T-helper 17 cell (primary cell): ENCODE measurements around the gene PPM1H. TPM values are rescaled to one million over a fixed set of nuclear protein-coding genes. Genes with fewer than 3 reads are reported as not detected.

Experiments
- ATAC-seq: fragments of 150-1000 bp; cut with Tn5 transposase; 2 replicates; pipeline ENCODE4 v1.10.0; 2021; ENCODE audit warnings: mild to moderate bottlenecking, moderate library complexity
- DNase-seq, 3 donors: peaks; one replicate each; pipeline versions ENCODE4 v3.0.0 to v3.0.0-alpha.2; 2020 to 2021
- H3K9me3 ChIP-seq: one replicate; pipeline ENCODE4 v1.7.0; 2013; ENCODE audit warnings: low read length, mild to moderate bottlenecking; ENCODE audit not compliant: control insufficient read depth, poor library complexity, severe bottlenecking
- H3K27ac Mint-ChIP-seq: one replicate; pipeline ENCODE4 v1.8.0; 2022; ENCODE audit warnings: mild to moderate bottlenecking, moderate library complexity, mixed read lengths
- H3K27me3 Mint-ChIP-seq: one replicate; pipeline ENCODE4 v1.8.0; 2022; ENCODE audit warnings: mixed read lengths
- H3K36me3 Mint-ChIP-seq: one replicate; pipeline ENCODE4 v1.8.0; 2022; ENCODE audit warnings: low read depth, mixed read lengths
- H3K4me1 Mint-ChIP-seq: one replicate; pipeline ENCODE4 v1.8.0; 2022; ENCODE audit warnings: mild to moderate bottlenecking, mixed read lengths
- H3K4me3 Mint-ChIP-seq: one replicate; pipeline ENCODE4 v1.8.0; 2022; ENCODE audit warnings: mild to moderate bottlenecking, moderate library complexity, mixed read lengths
- total RNA-seq, 4 donors: library from RNA in 2 of 4; stranded (reverse) in 2 of 4; gene quantifications; one replicate each; pipeline ENCODE4 v1.2.3 and lab custom pipeline; 2022 to 2026

PPM1H gene
- total RNA-seq, 2 donors from 2014 or later: 0.31 TPM; not detected in 1

DNA sequence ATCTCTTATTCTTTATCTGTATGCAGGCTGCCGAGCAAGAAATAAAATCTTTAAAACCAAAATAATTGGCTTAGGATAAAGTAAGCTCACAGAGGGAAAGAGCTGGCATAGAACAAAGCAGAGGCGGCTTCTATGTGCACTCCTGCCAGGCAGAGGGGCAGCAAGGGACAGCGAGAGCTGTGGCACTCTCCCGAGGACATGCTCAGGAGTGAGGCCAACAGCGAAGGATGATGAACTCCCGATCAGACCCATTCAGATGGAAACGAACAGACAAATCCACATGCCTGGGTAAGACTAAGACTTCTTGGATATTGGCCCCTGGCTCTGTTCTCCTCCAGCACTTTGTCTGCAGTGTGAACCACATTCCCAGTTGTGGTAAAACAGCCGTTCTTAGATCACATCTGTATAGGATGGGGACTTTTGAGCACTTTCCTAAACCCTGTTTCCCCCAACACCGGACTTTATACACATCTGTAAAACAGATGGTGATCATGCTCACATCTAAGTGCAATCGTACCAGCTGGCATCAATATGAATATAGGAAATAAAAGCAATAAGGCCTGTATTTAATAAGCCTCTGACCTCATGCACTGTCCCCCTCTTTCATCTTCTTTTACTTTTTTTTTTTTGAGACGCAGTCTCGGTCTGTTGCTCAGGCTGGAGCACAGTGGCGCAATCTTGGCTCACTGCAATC lies 134.1 kb downstream of the PPM1H start:
- Mint-ChIP-seq H3K4me3 (no peak overlapping the region), H3K27me3 (peaks cover 38% of the 10 kb centered on the region), H3K4me1 (no peaks in the 10 kb centered on the region), H3K27ac (peak overlapping the region; percentile 47), H3K36me3 (peaks cover 2% of the 10 kb centered on the region)
- ATAC-seq (no peak), DNase-seq (no peak)
- no peaks in the 10 kb centered on the region for H3K9me3 ChIP-seq

DNA sequence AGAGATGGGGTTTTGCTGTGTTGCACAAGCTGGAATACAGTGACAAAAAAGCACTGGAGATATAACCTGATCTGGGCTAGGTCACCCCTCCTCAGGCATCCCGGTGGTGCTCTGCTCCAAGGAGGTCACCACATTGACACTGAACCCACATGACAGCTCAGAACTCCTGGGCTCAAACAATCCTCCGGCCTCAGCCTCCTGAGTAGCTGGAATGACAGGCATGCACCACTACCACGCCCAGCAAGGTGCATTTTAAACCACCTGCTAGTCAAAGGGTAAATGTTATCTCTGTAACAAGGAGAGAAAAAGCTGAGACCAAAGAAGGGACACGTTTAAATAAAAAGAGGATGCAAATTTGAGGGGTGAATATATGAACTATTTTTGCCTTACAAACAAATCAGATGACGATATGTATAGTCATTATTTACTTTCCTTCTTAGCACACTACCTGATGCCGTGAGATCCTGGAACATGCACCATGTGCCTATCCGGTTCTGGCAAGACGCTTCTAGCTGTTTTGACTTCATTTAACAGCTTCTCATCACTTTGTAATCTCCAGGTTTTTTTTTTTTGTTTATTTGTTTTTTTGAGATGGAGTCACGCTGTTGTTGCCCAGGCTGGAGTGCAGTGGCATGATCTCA lies 135.1 kb downstream of the PPM1H start:
- Mint-ChIP-seq H3K27ac (peak overlapping the region; percentile 47), H3K4me3 (no peak overlapping the region), H3K27me3 (peaks cover 36% of the 10 kb centered on the region), H3K36me3 (peaks cover 2% of the 10 kb centered on the region), H3K4me1 (no peaks in the 10 kb centered on the region)
- H3K9me3 ChIP-seq: no peaks in the 10 kb centered on the region
- ATAC-seq: no peak
- DNase-seq: no peak

DNA sequence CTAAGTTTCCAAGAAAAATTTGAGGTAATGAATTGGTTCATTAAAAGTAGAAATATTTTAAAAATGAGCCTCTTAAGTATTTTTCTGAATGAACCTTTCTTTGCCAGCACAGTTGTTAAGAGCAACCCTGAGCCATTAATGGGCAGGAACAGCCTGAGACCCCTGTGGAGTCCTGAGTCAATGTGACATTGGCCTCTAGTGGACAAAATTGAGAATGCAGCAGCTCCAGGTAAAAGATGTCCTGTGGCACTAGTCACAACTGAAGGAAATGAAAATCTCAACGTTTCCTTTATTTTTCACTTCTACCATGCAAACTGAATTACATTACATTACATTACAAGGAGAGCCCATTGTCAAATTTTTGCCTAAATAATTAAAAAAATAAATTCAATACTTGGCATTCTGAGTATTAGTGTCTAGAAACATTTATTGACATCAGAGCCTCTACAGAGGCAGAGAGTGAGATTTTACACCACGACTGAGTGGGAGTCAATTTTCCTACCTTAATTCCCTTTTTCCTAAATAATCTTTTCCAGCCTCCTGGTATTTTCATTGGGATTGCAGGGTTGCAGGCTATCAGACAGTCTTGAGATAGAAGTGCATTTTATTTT lies 135.7 kb downstream of the PPM1H start:
- H3K36me3 Mint-ChIP-seq: peaks cover 2% of the 10 kb centered on the region
- no peaks in the 10 kb centered on the region for H3K4me1 Mint-ChIP-seq
- no peak overlapping the region for H3K4me3 Mint-ChIP-seq
- no peak overlapping the region for H3K27ac Mint-ChIP-seq
- no peaks in the 10 kb centered on the region for H3K9me3 ChIP-seq
- DNase-seq: peak in 1 of 3 donors; percentile 47
- peaks cover 36% of the 10 kb centered on the region for H3K27me3 Mint-ChIP-seq
- peak; percentile 79 for ATAC-seq

DNA sequence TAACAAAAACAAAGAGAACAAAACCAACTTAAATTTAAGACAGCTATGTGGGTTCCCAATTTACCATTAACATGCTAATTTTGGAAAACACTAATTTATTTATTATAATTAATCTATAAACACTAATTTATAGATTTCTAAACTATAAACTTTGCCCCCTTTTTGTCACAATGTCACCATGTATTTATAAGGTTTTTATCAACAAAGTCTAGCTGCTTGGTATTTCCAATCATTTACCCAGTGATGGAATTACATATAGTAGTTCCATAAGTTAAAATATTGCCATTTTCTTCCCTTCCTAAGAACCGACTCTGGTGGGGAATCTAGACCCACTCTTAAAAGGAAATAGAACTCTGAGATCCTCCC lies 140.7 kb downstream of the PPM1H start:
- H3K9me3 ChIP-seq: no peaks in the 10 kb centered on the region
- Mint-ChIP-seq H3K36me3 (no peaks in the 10 kb centered on the region), H3K4me3 (no peak overlapping the region), H3K27me3 (peaks cover 36% of the 10 kb centered on the region), H3K4me1 (no peaks in the 10 kb centered on the region), H3K27ac (no peak overlapping the region)
- DNase-seq (no peak), ATAC-seq (no peak)

DNA sequence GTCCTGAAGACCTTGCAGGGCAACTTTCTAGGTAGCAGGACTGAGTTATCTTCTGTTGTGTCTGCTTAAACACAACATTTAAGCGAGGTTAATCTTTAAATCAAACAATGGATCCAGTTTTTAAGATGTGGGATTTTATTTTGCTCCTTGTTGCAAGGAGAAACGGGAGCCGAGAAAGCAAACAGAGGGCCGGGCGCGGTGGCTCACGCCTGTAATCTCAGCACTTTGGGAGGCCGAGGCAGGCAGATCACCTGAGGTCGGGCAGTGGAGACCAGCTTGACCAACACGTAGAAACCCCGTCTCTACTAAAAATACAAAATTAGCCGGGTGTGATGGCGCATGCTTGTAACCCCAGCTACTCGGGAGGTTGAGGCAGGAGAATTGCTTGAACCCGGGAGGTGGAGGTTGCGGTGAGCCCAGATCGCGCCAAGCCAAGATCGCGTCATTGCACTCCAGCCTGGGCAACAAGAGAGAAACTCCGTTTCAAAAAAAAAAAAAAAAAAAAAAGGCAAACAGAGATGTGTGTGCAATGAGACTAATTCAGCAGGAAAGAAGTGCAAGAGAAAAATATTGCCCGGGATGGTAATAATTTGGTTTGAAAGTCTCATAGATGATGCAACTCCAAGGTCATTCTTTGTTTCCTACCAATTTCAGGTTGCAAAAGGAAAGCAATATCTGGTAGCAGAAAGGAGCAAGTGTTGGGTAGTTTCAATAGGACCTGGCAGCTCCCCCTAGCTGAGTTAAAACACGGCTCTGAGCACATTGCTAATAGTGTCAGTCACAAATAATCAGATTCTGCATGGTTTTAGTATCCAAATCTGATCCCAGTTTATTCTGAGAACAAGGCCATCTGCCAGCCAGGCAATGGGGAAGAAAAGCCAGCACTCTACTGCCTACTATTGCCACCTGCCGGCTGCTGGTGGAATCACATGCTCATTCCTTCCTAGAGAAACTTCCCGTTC lies 141.4 kb downstream of the PPM1H start:
- no peak overlapping the region for H3K4me3 Mint-ChIP-seq
- H3K27ac Mint-ChIP-seq: peak overlapping the region; percentile 8
- H3K36me3 Mint-ChIP-seq: no peaks in the 10 kb centered on the region
- no peaks in the 10 kb centered on the region for H3K9me3 ChIP-seq
- H3K27me3 Mint-ChIP-seq: peaks cover 36% of the 10 kb centered on the region
- no peaks in the 10 kb centered on the region for H3K4me1 Mint-ChIP-seq
- DNase-seq (peak; percentile 53 to 69 (median 55)), ATAC-seq (peak; percentile 81)

DNA sequence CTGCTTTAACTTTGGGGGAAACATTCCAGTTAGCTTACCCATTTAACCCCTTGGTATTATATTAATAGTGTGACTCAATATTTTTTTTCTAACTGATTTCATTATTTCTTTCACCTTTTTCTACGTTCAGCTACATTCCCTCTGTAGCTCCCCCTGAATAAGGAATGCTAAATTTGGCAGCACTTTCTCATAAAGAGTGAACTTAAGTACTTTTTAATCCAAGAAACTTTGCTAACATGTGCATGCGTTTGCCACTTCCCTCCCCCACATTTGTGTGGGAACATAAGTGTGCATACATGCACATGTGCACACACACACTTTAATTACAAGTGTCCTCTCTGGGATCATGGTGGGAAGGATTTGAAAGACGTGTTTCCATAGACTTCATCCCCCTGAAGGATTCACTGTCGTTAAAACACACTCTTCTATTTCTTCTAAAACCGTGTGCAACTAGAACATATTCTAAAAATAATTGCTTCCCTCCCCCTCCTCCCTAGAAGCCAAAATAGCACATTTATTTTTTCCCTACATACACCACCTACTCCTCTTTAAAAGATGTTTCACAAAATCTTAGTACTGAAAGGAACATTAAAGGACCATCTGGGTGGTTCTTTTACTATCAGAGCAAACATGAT lies 142.6 kb downstream of the PPM1H start:
- no peak for DNase-seq
- H3K9me3 ChIP-seq: no peaks in the 10 kb centered on the region
- Mint-ChIP-seq H3K36me3 (no peaks in the 10 kb centered on the region), H3K4me3 (no peak overlapping the region), H3K27ac (no peak overlapping the region), H3K27me3 (peaks cover 29% of the 10 kb centered on the region), H3K4me1 (no peaks in the 10 kb centered on the region)
- no peak for ATAC-seq

DNA sequence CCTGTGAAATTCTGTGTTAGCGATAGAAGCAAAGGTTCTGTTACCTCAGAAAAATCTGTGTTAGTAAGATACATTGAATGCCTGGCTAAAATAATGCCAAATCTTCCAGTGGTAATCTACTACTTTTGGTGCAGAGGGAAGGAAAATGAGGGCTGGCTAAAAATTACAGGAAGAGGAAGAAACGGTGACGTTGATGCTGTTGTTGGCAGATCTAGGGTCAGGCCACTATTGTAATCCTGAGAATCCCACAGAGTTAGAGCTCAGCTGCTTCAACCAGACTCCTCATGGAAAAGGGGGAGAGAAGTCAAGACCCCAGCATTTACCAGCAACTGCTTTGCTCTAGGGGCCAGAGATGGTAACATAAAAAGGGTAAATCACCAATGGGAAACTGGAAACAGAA lies 145.1 kb downstream of the PPM1H start:
- H3K4me1 Mint-ChIP-seq: peaks cover 6% of the 10 kb centered on the region
- no peak overlapping the region for H3K4me3 Mint-ChIP-seq
- H3K9me3 ChIP-seq: no peaks in the 10 kb centered on the region
- H3K27ac Mint-ChIP-seq: no peak overlapping the region
- no peak for ATAC-seq
- no peaks in the 10 kb centered on the region for H3K36me3 Mint-ChIP-seq
- DNase-seq: no peak
- H3K27me3 Mint-ChIP-seq: peaks cover 25% of the 10 kb centered on the region

DNA sequence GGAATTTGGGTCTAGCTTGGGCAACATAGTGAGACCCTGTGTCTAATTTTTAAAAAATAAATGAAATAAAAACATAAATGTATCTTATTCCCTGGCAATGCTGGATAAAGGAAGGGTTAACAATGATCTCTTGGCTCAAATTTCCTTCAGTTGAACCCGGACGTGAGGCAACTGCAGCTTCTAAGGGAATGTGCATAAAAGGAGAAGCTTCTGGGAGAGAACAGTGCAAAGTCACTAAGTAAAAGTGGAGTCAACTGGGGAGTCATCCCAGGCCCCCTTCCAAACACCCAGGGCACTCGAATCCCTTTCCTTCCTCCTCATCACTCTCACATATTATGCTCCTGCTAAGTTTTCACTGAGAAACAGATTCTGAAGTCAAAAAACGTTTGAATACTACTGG lies 147.3 kb downstream of the PPM1H start:
- peaks cover 6% of the 10 kb centered on the region for H3K4me1 Mint-ChIP-seq
- DNase-seq (no peak), ATAC-seq (no peak)
- H3K9me3 ChIP-seq: no peaks in the 10 kb centered on the region
- peaks cover 30% of the 10 kb centered on the region for H3K27me3 Mint-ChIP-seq
- H3K27ac Mint-ChIP-seq: no peak overlapping the region
- H3K4me3 Mint-ChIP-seq: no peak overlapping the region
- H3K36me3 Mint-ChIP-seq: no peaks in the 10 kb centered on the region

DNA sequence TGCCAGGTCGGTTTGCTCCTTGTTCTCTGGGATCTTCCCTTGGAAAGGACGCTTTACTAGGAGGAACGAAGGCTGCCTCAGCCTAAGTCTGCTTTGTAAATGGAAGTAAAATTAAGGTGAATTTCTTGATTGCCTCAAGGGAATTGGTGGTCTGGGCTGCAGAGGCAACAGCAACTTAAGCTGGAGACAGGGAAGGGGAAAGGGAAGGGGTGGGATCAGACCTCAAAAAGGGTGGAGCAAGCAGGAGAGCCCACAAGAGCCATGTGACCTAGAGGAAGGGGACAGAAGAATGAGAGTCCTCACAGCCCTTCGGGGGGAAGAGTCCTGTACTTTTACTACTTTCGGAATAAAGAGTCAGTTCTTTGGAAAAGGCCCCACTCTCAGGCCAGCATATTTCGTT lies 147.9 kb downstream of the PPM1H start:
- H3K27ac Mint-ChIP-seq: no peak overlapping the region
- no peak for DNase-seq

DNA sequence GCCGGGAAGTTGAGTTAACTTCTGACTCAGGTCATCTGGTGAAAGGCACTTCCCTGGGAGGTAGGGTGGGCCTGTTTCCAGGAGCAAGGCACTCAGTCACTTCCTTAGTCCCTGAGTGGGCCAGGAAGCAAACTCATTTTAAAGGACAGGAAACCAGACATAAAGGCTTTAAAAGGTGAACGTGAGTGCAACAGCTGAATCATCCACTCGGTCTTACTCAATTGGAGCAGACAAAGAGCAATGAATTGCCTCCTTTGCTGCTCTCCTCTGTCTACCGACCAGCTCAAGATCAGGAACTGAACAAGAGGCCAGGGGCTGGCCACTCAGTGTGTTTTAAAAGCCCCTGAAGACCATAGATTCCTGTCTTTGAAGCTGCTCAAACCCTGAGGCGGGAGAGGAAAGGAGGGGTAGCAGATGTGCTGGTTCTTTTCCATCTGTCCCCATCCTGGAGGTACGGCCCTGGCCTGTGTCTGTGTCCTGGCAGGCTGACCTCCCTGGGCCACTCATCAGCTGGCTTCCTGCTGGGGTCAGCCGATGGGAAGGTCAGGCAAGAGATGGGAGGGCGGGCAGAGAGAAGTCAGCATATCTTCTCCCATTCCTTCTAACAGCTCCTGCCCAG lies 148.9 kb downstream of the PPM1H start:
- peak overlapping the region; percentile 61 for H3K27ac Mint-ChIP-seq
- no peak for DNase-seq
- H3K9me3 ChIP-seq: no peaks in the 10 kb centered on the region
- ATAC-seq: no peak
- H3K27me3 Mint-ChIP-seq: peaks cover 39% of the 10 kb centered on the region
- H3K4me1 Mint-ChIP-seq: peaks cover 6% of the 10 kb centered on the region
- H3K36me3 Mint-ChIP-seq: no peaks in the 10 kb centered on the region
- no peak overlapping the region for H3K4me3 Mint-ChIP-seq

More for the DNA sequence above, 147.9 kb downstream of the PPM1H start:
- Mint-ChIP-seq H3K4me1 (peaks cover 6% of the 10 kb centered on the region), H3K36me3 (no peaks in the 10 kb centered on the region), H3K27me3 (peaks cover 32% of the 10 kb centered on the region), H3K4me3 (no peak overlapping the region)
- H3K9me3 ChIP-seq: no peaks in the 10 kb centered on the region
- no peak for ATAC-seq

DNA sequence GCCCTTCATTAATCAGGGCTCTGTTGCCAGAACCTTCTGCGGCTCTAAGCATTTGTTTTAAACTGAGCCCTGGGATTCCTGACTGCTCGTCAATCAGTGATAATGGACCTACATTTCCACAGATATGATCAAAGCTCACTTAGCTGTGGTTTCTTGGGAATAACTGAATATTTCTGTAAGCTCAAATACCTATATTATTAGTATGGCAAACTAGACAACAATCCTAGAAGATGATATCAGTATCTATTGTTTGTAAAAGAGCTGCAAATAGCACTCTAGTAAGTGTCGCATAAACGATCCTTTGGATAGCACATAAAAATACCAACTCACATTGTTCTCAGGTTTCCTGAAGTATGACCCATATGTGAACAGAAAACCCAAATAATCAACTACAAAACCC lies 150.4 kb downstream of the PPM1H start:
- Mint-ChIP-seq H3K27me3 (peaks cover 30% of the 10 kb centered on the region), H3K4me1 (peaks cover 6% of the 10 kb centered on the region), H3K36me3 (no peaks in the 10 kb centered on the region), H3K27ac (no peak overlapping the region), H3K4me3 (no peak overlapping the region)
- ATAC-seq (no peak), DNase-seq (no peak)
- no peaks in the 10 kb centered on the region for H3K9me3 ChIP-seq

DNA sequence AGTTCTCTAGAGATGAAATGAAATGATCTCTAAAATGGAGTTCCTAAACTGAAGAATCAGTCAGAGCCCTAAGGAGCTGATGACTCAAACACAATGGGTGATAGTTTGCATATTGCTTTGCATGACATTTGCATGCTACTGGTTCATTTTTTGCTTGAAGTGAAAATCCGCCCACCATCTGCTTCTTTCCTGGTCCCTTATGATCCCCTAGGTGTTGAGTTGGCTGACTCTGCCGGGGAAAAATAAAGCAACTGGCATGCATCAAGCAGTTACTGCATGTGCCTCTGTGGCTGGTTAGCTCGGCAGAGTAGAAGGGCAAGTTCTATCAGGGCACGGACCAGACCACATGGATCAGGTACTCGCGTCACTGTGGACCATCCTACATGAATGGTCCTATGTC lies 151.1 kb downstream of the PPM1H start:
- no peaks in the 10 kb centered on the region for H3K9me3 ChIP-seq
- DNase-seq (no peak), ATAC-seq (no peak)

More for the DNA sequence above, 151.1 kb downstream of the PPM1H start:
- H3K27ac Mint-ChIP-seq: no peak overlapping the region
- H3K36me3 Mint-ChIP-seq: no peaks in the 10 kb centered on the region
- peaks cover 29% of the 10 kb centered on the region for H3K27me3 Mint-ChIP-seq
- peaks cover 6% of the 10 kb centered on the region for H3K4me1 Mint-ChIP-seq
- H3K4me3 Mint-ChIP-seq: no peak overlapping the region
